T47D (cell line): ENCODE measurements around the gene SCRN2.

Experiments used
- DNase-seq, 2 experiments: peaks; one replicate each; pipeline versions ENCODE4 v3.0.0 to v3.0.0-alpha.2; 2011 to 2012; ENCODE audit warnings: low read depth in 1 of 2, low spot score in 1 of 2
- JUND ChIP-seq: IDR thresholded peaks from 2 replicates; pipeline ENCODE4 v1.6.1; 2012; ENCODE audit warnings: low read depth
- in situ Hi-C: cut with HindIII; loops from 2 replicates; pipeline ENCODE4 v1.10.0; 2016; ENCODE audit warnings: low sequenced_read_pairs, low pct_unique_long_range_greater_than_20kb

SCRN2 gene

GRCh38 chr17:47800686-47801085, 40.4 kb downstream of the SCRN2 start:
- no peak for TF ChIP-seq JUND
- in situ Hi-C loops, result no loop called here
- DNase-seq, result no peak

GRCh38 chr17:47797797-47798196, 43.3 kb downstream of the SCRN2 start:
- TF ChIP-seq JUND, result no peak
- in situ Hi-C loops, result no loop called here
- DNase-seq, result peak in 1 of 2 experiments; percentile 65

GRCh38 chr17:47792979-47793378, 48.1 kb downstream of the SCRN2 start:
- in situ Hi-C loops, result no loop called here
- no peak for DNase-seq
- no peak for TF ChIP-seq JUND

GRCh38 chr17:47792457-47792856, 48.6 kb downstream of the SCRN2 start:
- no peak for TF ChIP-seq JUND
- no peak for DNase-seq
- in situ Hi-C loops, result no loop called here

- in situ Hi-C loops, result no loop called here
- no peak for TF ChIP-seq JUND
- DNase-seq, result no peak
Measured at GRCh38 chr17:47791025-47791424, 50.0 kb downstream of the SCRN2 start.

- in situ Hi-C loops, result no loop called here
- peak; percentile 75 to 92 for DNase-seq
- no peak for TF ChIP-seq JUND
Measured at GRCh38 chr17:47789611-47790561, 51.2 kb downstream of the SCRN2 start.
